DMS114 treated with DMSO at 0.1 percent for 48 hours (cell line): ENCODE results near the gene MCF2L2.

ENCODE experiments used
- DNase-seq: peaks from one replicate; lab custom pipeline; 2025; ENCODE audit not compliant: unreplicated experiment; lab: John Stamatoyannopoulos, UW

Gene MCF2L2

GRCh38 chr3:183142199-183142598 lies 286.2 kb downstream of the MCF2L2 start:
- no peak for DNase-seq

GRCh38 chr3:183134844-183135243 lies 293.6 kb downstream of the MCF2L2 start:
- DNase-seq, result no peak

GRCh38 chr3:183132409-183132808 lies 296.0 kb downstream of the MCF2L2 start:
- no peak for DNase-seq

- no peak for DNase-seq
Measured at GRCh38 chr3:183131735-183132134, 296.7 kb downstream of the MCF2L2 start.

GRCh38 chr3:183131186-183131725 lies 297.2 kb downstream of the MCF2L2 start:
- DNase-seq, result no peak

GRCh38 chr3:183129243-183129642 lies 299.2 kb downstream of the MCF2L2 start:
- DNase-seq, result no peak

- no peak for DNase-seq
Measured at GRCh38 chr3:183128709-183129108, 299.7 kb downstream of the MCF2L2 start.
